Natural killer cell (primary cell): ENCODE results near the gene ODAD2. TPM values are rescaled to one million over a fixed set of nuclear protein-coding genes. Genes with fewer than 3 reads are reported as not detected.

Experiments
- ATAC-seq, 3 donors: fragments of 150-1000 bp in 2 of 3; fragments of 200-7000 bp in 1 of 3; cut with Tn5 transposase; 1 replicate in 1 of 3; 2 replicates in 2 of 3; pipeline ENCODE4 v1.10.0; 2021; ENCODE audit warnings: mild to moderate bottlenecking in 2 of 3, moderate library complexity in 2 of 3
- DNase-seq, 2 donors: peaks; one replicate each; pipeline versions ENCODE4 v3.0.0 to v3.0.0-alpha.2; 2013 to 2021; ENCODE audit warnings: mixed read lengths in 1 of 2
- H3K27ac ChIP-seq: one replicate; pipeline ENCODE4 v1.5.1; 2013; ENCODE audit warnings: mild to moderate bottlenecking, low read length
- H3K27me3 ChIP-seq: one replicate; pipeline ENCODE4 v1.6.1; 2013; ENCODE audit warnings: low read length; ENCODE audit not compliant: control insufficient read depth, insufficient read depth
- H3K36me3 ChIP-seq: one replicate; pipeline ENCODE4 v1.6.1; 2013; ENCODE audit warnings: low read length; ENCODE audit not compliant: control insufficient read depth, insufficient read depth
- H3K4me1 ChIP-seq: one replicate; pipeline ENCODE4 v1.6.1; 2013; ENCODE audit warnings: low read length; ENCODE audit not compliant: control insufficient read depth, insufficient read depth
- H3K4me3 ChIP-seq: one replicate; pipeline ENCODE4 v1.5.1; 2013; ENCODE audit warnings: low read length
- H3K9me3 ChIP-seq: one replicate; pipeline ENCODE4 v1.6.1; 2013; ENCODE audit warnings: low read length; ENCODE audit not compliant: control insufficient read depth, insufficient read depth
- H3K27ac Mint-ChIP-seq, 2 donors: one replicate each; pipeline ENCODE4 v1.8.0; 2022; ENCODE audit warnings: mild to moderate bottlenecking in 2 of 2, mixed read lengths in 2 of 2, moderate library complexity in 1 of 2
- H3K27me3 Mint-ChIP-seq, 2 donors: one replicate each; pipeline ENCODE4 v1.8.0; 2022; ENCODE audit warnings: low read depth in 2 of 2, mixed read lengths in 2 of 2
- H3K36me3 Mint-ChIP-seq: one replicate; pipeline ENCODE4 v1.8.0; 2022; ENCODE audit warnings: mixed read lengths
- H3K4me1 Mint-ChIP-seq, 2 donors: one replicate each; pipeline ENCODE4 v1.8.0; 2022; ENCODE audit warnings: mixed read lengths in 2 of 2
- H3K4me3 Mint-ChIP-seq: one replicate; pipeline ENCODE4 v1.8.0; 2022; ENCODE audit warnings: mild to moderate bottlenecking, moderate library complexity, mixed read lengths
- H3K9me3 Mint-ChIP-seq, 2 donors: one replicate each; pipeline ENCODE4 v1.8.0; 2022; ENCODE audit warnings: mixed read lengths in 2 of 2
- WGBS: methylation state at CpG from one replicate; pipeline ENCODE4 v1.1.7; 2013; ENCODE audit warnings: missing lambda C conversion rate; ENCODE audit not compliant: insufficient coverage; 5-methylcytosine and 5-hydroxymethylcytosine counted together
- intact Hi-C: fragments of 100-400 bp; cut with micrococcal nuclease; formaldehyde crosslinking; loops from one replicate; pipeline ENCODE4 v1.14.2; 2022
- total RNA-seq, 4 donors: library from RNA; stranded (reverse); fragments of 120-200 nt in 1 of 4; gene quantifications; one replicate each; pipeline versions ENCODE4 v1.2.3 to v1.2.4, GENCODE V29; 2013 to 2022
- TF ChIP-seq, protein P1 (sequence below): fragments of 200-600 bp; IDR thresholded peaks from one replicate; pipeline ENCODE4 v1.8.0; 2022; ENCODE audit warnings: antibody characterized with exemption

ODAD2 gene
- total RNA-seq, 3 donors from 2014 or later (not counting 1 experiment from before 2014, with no cell fraction given), result not detected

GRCh38 chr10:28020080-28020860 is 21.4 kb upstream of the ODAD2 start:
- Histone ChIP-seq H3K4me3 (no peak overlapping the region), H3K36me3 (no peaks in the 10 kb centered on the region), H3K27me3 (no peaks in the 10 kb centered on the region), H3K4me1 (no peaks in the 10 kb centered on the region), H3K27ac (no peak overlapping the region), H3K9me3 (no peaks in the 10 kb centered on the region)
- no peak overlapping the region for H3K4me3 Mint-ChIP-seq
- no peaks in the 10 kb centered on the region for H3K4me1 Mint-ChIP-seq
- intact Hi-C loops, result no loop called here
- H3K27me3 Mint-ChIP-seq, result peaks cover 7 to 26% of the 10 kb centered on the region in 2 donors
- H3K9me3 Mint-ChIP-seq, result no peaks in the 10 kb centered on the region
- DNase-seq (no peak), ATAC-seq (no peak)
- H3K27ac Mint-ChIP-seq, result no peak overlapping the region
- no peaks in the 10 kb centered on the region for H3K36me3 Mint-ChIP-seq
- WGBS, result 91% methylated on average over 12 of the region's 12 CpGs
- TF ChIP-seq, protein P1, sequence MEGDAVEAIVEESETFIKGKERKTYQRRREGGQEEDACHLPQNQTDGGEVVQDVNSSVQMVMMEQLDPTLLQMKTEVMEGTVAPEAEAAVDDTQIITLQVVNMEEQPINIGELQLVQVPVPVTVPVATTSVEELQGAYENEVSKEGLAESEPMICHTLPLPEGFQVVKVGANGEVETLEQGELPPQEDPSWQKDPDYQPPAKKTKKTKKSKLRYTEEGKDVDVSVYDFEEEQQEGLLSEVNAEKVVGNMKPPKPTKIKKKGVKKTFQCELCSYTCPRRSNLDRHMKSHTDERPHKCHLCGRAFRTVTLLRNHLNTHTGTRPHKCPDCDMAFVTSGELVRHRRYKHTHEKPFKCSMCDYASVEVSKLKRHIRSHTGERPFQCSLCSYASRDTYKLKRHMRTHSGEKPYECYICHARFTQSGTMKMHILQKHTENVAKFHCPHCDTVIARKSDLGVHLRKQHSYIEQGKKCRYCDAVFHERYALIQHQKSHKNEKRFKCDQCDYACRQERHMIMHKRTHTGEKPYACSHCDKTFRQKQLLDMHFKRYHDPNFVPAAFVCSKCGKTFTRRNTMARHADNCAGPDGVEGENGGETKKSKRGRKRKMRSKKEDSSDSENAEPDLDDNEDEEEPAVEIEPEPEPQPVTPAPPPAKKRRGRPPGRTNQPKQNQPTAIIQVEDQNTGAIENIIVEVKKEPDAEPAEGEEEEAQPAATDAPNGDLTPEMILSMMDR, result no peak

- Mint-ChIP-seq H3K36me3 (no peaks in the 10 kb centered on the region), H3K9me3 (peaks cover 0 to 3% of the 10 kb centered on the region in 2 donors), H3K4me1 (no peaks in the 10 kb centered on the region), H3K4me3 (no peak overlapping the region), H3K27ac (no peak overlapping the region), H3K27me3 (peaks cover 10 to 43% of the 10 kb centered on the region in 2 donors)
- H3K27me3 ChIP-seq, result no peaks in the 10 kb centered on the region
- no peaks in the 10 kb centered on the region for H3K36me3 ChIP-seq
- intact Hi-C loops, result no loop called here
- H3K4me3 ChIP-seq, result no peak overlapping the region
- no peak overlapping the region for H3K27ac ChIP-seq
- H3K9me3 ChIP-seq, result no peaks in the 10 kb centered on the region
- H3K4me1 ChIP-seq, result no peaks in the 10 kb centered on the region
- ATAC-seq (no peak), DNase-seq (no peak)
- TF ChIP-seq, protein P1, result no peak
Measured at GRCh38 chr10:28014651-28015050, 15.8 kb upstream of the ODAD2 start.

DNA sequence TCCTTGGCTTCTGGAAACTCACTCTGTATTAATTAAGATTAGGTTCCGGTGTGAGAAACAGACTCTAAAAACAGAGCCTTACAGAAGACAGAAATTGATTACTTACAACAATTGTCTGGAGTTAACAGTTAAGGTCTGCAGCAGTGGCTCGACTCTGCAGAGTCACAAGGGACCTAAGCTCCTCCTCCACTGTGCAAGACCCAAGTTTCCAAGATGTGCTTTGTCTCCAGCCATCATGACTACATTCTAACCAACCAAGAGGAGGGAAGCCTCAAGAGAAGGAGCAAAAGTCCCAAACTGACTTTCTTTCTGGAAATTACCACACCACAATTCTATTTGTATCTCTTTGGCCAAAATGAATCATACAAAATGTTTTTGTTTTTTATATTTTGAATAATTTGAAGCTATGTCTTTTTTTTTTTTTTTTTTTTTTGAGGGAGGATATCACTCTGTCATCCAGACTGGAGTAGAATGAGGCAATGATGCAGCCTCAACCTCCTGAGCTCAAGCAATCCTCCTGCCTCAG is 14.2 kb upstream of the ODAD2 start:
- H3K4me1 ChIP-seq, result no peaks in the 10 kb centered on the region
- peaks cover 0 to 3% of the 10 kb centered on the region in 2 donors for H3K9me3 Mint-ChIP-seq
- H3K27me3 Mint-ChIP-seq, result peaks cover 16 to 55% of the 10 kb centered on the region in 2 donors
- H3K36me3 ChIP-seq, result no peaks in the 10 kb centered on the region
- no peak overlapping the region for H3K4me3 Mint-ChIP-seq
- DNase-seq, result no peak
- TF ChIP-seq, protein P1, result no peak
- no peaks in the 10 kb centered on the region for H3K4me1 Mint-ChIP-seq
- H3K27ac Mint-ChIP-seq, result no peak overlapping the region
- intact Hi-C loops, result no loop called here
- H3K36me3 Mint-ChIP-seq, result no peaks in the 10 kb centered on the region
- no peaks in the 10 kb centered on the region for H3K9me3 ChIP-seq
- no peak for ATAC-seq
- WGBS, result 57% methylated on average over 2 of the region's 2 CpGs
- no peak overlapping the region for H3K27ac ChIP-seq
- no peak overlapping the region for H3K4me3 ChIP-seq
- peaks cover 3% of the 10 kb centered on the region for H3K27me3 ChIP-seq
